Muscle of back (tissue), 11 donors: ENCODE results near the gene GCK. TPM values are rescaled to one million over a fixed set of nuclear protein-coding genes. Genes with fewer than 3 reads are reported as not detected.
"Not testable (repeated sequence)": the region's sequence is repeated elsewhere in the genome, so short reads cannot be mapped to it uniquely, and the experiment has no call there.

Experiments used
- DNase-seq, 3 donors: peaks; one replicate each; pipeline versions ENCODE4 v3.0.0 to v3.0.0-alpha.2; 2013
- polyA plus RNA-seq, 10 donors: library from polyadenylated mRNA; unstranded; fragments of 120-200 nt; gene quantifications; one replicate each; pipeline ENCODE4 v1.2.1, GENCODE V29; 2013; ENCODE audit not compliant: insufficient read length in 10 of 10

GCK gene
- polyA plus RNA-seq, 10 donors, result 2.5 to 4.8 (median 4.0) TPM

- DNase-seq, result no peak
These were observed 44.2 kb downstream of the GCK start for GRCh38 chr7:44144968-44145478.

GRCh38 chr7:44144426-44144967, 44.7 kb downstream of the GCK start:
- DNase-seq, result no peak

- DNase-seq, result peak in 1 of 3 donors; percentile 61
These were observed 45.5 kb downstream of the GCK start for GRCh38 chr7:44143646-44144250.

- DNase-seq, result no peak
These were observed 47.2 kb downstream of the GCK start for GRCh38 chr7:44142028-44142427.

GRCh38 chr7:44141221-44141850, 47.9 kb downstream of the GCK start, which contains the start of gene MYL7:
Gene MYL7, minus strand, starts transcription at chr7:44141332. Its CDS starts 27 bp downstream, at chr7:44141305.
- DNase-seq, result no peak

- no peak for DNase-seq
These were observed 48.9 kb downstream of the GCK start for GRCh38 chr7:44140341-44140740.

- no peak for DNase-seq
These were observed 49.8 kb downstream of the GCK start for GRCh38 chr7:44139311-44140010.

- DNase-seq, result no peak
These were observed 50.5 kb downstream of the GCK start for GRCh38 chr7:44138698-44139097.

GRCh38 chr7:44136731-44137130, 52.5 kb downstream of the GCK start:
- no peak for DNase-seq

GRCh38 chr7:44134943-44135628, 54.2 kb downstream of the GCK start:
- DNase-seq, result no peak

GRCh38 chr7:44133295-44133694, 55.9 kb downstream of the GCK start:
- no peak for DNase-seq

- DNase-seq, result no peak
These were observed 57.2 kb downstream of the GCK start for GRCh38 chr7:44132039-44132438.

GRCh38 chr7:44131173-44132029, 57.8 kb downstream of the GCK start:
- DNase-seq, result no peak

GRCh38 chr7:44128721-44129582, 60.3 kb downstream of the GCK start:
- no peak for DNase-seq

GRCh38 chr7:44127161-44127560, 62.1 kb downstream of the GCK start:
- DNase-seq, result no peak

GRCh38 chr7:44126574-44126973, 62.7 kb downstream of the GCK start:
- not testable (repeated sequence) for DNase-seq

- DNase-seq, result no peak
These were observed 64.4 kb downstream of the GCK start for GRCh38 chr7:44124822-44125202.

- DNase-seq, result peak; percentile 97 to 100 (median 98)
These were observed 65.8 kb downstream of the GCK start, which contains the start of gene POLD2 for GRCh38 chr7:44123190-44124003. Gene POLD2, minus strand, starts transcription at chr7:44123548. Its CDS starts 1,495 bp downstream, at chr7:44122053.

- no peak for DNase-seq
These were observed 66.7 kb downstream of the GCK start for GRCh38 chr7:44122529-44122928.
